ENCODE measurements around the gene PPP1R14B.

PPP1R14B gene

GRCh38 chr11:64245401-64245796, 1.3 kb downstream of the PPP1R14B start:
- no peak for DNase-seq

- no peak for DNase-seq
These were observed 1.8 kb downstream of the PPP1R14B start for GRCh38 chr11:64244966-64245365.

- no peak for DNase-seq
These were observed 2.6 kb downstream of the PPP1R14B start for GRCh38 chr11:64244107-64244506.

- no peak for DNase-seq
These were observed 3.4 kb downstream of the PPP1R14B start for GRCh38 chr11:64243236-64243854.

GRCh38 chr11:64241491-64242374, 5.0 kb downstream of the PPP1R14B start:
- DNase-seq: peak; percentile 97

GRCh38 chr11:64241241-64241490, 5.6 kb downstream of the PPP1R14B start:
- DNase-seq: no peak

GRCh38 chr11:64240435-64241240, 6.1 kb downstream of the PPP1R14B start, which contains the start of gene FKBP2:
FKBP2 (plus strand) TSS chr11:64241095; CDS start chr11:64242388, 1,293 bp downstream.
- peak; percentile 95 for DNase-seq

- DNase-seq: no peak
These were observed 6.9 kb downstream of the PPP1R14B start for GRCh38 chr11:64239662-64240434.

- DNase-seq: no peak
These were observed 7.7 kb downstream of the PPP1R14B start for GRCh38 chr11:64238999-64239398.

- no peak for DNase-seq
These were observed 8.7 kb downstream of the PPP1R14B start for GRCh38 chr11:64238076-64238475.

GRCh38 chr11:64237484-64237951, 9.2 kb downstream of the PPP1R14B start:
- no peak for DNase-seq

GRCh38 chr11:64235437-64236161, 11.1 kb downstream of the PPP1R14B start:
- no peak for DNase-seq

- peak; percentile 57 for DNase-seq
These were observed 11.9 kb downstream of the PPP1R14B start for GRCh38 chr11:64234647-64235379.

- peak; percentile 70 for DNase-seq
These were observed 12.7 kb downstream of the PPP1R14B start, which contains the start of gene VEGFB for GRCh38 chr11:64233913-64234586. VEGFB (plus strand) TSS chr11:64234584; CDS start chr11:64234834, 250 bp downstream.

GRCh38 chr11:64232967-64233315, 13.8 kb downstream of the PPP1R14B start:
- DNase-seq: no peak

GRCh38 chr11:64232182-64232966, 14.4 kb downstream of the PPP1R14B start:
- no peak for DNase-seq

GRCh38 chr11:64231546-64231945, 15.2 kb downstream of the PPP1R14B start:
- no peak for DNase-seq

- no peak for DNase-seq
These were observed 15.8 kb downstream of the PPP1R14B start for GRCh38 chr11:64230985-64231365.

GRCh38 chr11:64230171-64230984, 16.4 kb downstream of the PPP1R14B start, which contains the start of gene DNAJC4:
DNAJC4 (plus strand) TSS chr11:64230548; CDS start chr11:64230855, 307 bp downstream.
- peak; percentile 95 for DNase-seq

Data from NCI-H1436 (cell line).